GM12865 (cell line): ENCODE measurements around the gene TTR.

Source experiments
- DNase-seq: peaks from one replicate; pipeline ENCODE4 v3.0.0; 2010; ENCODE audit warnings: low read depth
- H3K4me3 ChIP-seq: 2 replicates; pipeline ENCODE4 v1.5.1; 2011; ENCODE audit warnings: mild to moderate bottlenecking, low read depth, low read length, control low read depth
- CTCF ChIP-seq: IDR thresholded peaks from 2 replicates; pipeline ENCODE4 v1.5.1; 2011; ENCODE audit warnings: low read length, control low read depth, low read depth, inconsistent platforms; ENCODE audit not compliant: insufficient read depth; ENCODE audit errors: missing control alignments

Gene TTR

GRCh38 chr18:31633392-31634330 is 42.0 kb downstream of the TTR start:
- DNase-seq: no peak
- no peak overlapping the region for H3K4me3 ChIP-seq
- no peak for TF ChIP-seq CTCF

GRCh38 chr18:31634331-31634713 is 42.6 kb downstream of the TTR start:
- TF ChIP-seq CTCF: no peak
- H3K4me3 ChIP-seq: no peak overlapping the region
- peak; percentile 91 for DNase-seq

GRCh38 chr18:31636387-31636786 is 44.7 kb downstream of the TTR start:
- TF ChIP-seq CTCF: no peak
- no peak overlapping the region for H3K4me3 ChIP-seq
- no peak for DNase-seq

- no peak for DNase-seq
- H3K4me3 ChIP-seq: no peak overlapping the region
- no peak for TF ChIP-seq CTCF
These were observed 45.8 kb downstream of the TTR start for GRCh38 chr18:31637445-31637844.

GRCh38 chr18:31643003-31643402 is 51.3 kb downstream of the TTR start:
- no peak overlapping the region for H3K4me3 ChIP-seq
- no peak for DNase-seq
- TF ChIP-seq CTCF: no peak

- no peak for DNase-seq
- H3K4me3 ChIP-seq: no peak overlapping the region
- TF ChIP-seq CTCF: no peak
These were observed 53.7 kb downstream of the TTR start for GRCh38 chr18:31645411-31645810.
